Measurements from ENCODE around the gene SFT2D2. TPM values are rescaled to one million over a fixed set of nuclear protein-coding genes. Genes with fewer than 3 reads are reported as not detected.

SFT2D2 gene
- total and polyA plus RNA-seq, 2 of the 8 experiments (the other 6 are each of a cell fraction or from before 2014, with no cell fraction given) = 9.0 to 29.0 TPM

DNA sequence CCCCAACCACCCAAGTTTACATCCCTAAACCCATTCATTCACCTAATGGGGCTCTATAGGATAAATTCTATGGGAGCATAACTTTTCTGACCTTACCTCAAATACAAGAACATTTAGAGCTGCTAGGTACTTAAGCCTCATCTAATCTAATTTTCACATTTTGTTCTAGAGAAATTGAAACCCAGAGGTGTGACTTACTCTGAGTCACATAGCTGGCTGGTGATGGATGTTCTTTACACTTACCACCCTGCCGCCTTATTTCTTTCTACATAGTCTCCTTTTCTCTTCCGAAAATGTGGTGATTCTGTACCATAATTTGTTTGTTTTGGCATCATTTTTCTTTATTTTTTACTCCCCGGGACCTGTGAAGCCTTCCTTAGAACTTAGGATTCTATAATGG, 26.7 kb upstream of the SFT2D2 start:
- Histone ChIP-seq H3K9me3 (ENCODE audit: insufficient read depth in 2 of 2, low read depth in 1 of 2, low read length in 1 of 2) (no peaks in the 10 kb centered on the region), H3K18ac (ENCODE audit: extremely low read depth, low read length) (no peak overlapping the region), H4K8ac (ENCODE audit: extremely low read depth, insufficient read depth, low read length) (no peak overlapping the region), H3K4me3 (ENCODE audit: extremely low read depth in 1 of 4, insufficient read depth in 2 of 4, low read depth in 3 of 4, low read length in 4 of 4) (no peak overlapping the region), H3K9ac (replicated peaks in 1 of 4; ENCODE audit: extremely low read depth in 1 of 4, low read depth in 3 of 4, low read length in 3 of 4) (no peak overlapping the region), H3K79me1 (ENCODE audit: low read depth, low read length) (no peaks in the 10 kb centered on the region), H3K4me1 (replicated peaks in 1 of 4; ENCODE audit: control insufficient read depth in 3 of 4, insufficient read depth in 4 of 4, low read length in 3 of 4) (0 out of 7 replicates have a peak, but pooled peaks cover 0 to 3% (median 0%) of the 10 kb centered on the region in 4 experiments), H2AK5ac (ENCODE audit: low read depth, low read length) (no peak overlapping the region), H4K20me1 (replicated peaks in 1 of 2; ENCODE audit: control insufficient read depth in 1 of 2, insufficient read depth in 2 of 2, low read length in 2 of 2) (no peaks in the 10 kb centered on the region), H2BK20ac (ENCODE audit: low read length) (no peak overlapping the region), H2BK12ac (ENCODE audit: low read depth, low read length) (no peak overlapping the region), H3K27ac (ENCODE audit: low read depth, low read length) (no peak overlapping the region), H3K23me2 (ENCODE audit: low read depth, low read length) (no peaks in the 10 kb centered on the region), H3K23ac (ENCODE audit: insufficient read length) (no peak overlapping the region), H3K4ac (replicated peaks; ENCODE audit: insufficient read length, low read depth, low read length) (no peak overlapping the region), H4K91ac (replicated peaks; ENCODE audit: insufficient read length, low read length) (no peak overlapping the region), H3K56ac (replicated peaks; ENCODE audit: insufficient read length, low read depth, low read length) (no peak overlapping the region), H3K27me3 (replicated peaks in 1 of 4; ENCODE audit: control insufficient read depth in 3 of 4, extremely low read depth in 1 of 4, insufficient read depth in 3 of 4, low read length in 3 of 4) (no peaks in the 10 kb centered on the region), H3K4me2 (ENCODE audit: insufficient read depth in 1 of 2, low read depth in 2 of 2, low read length in 2 of 2) (no peak overlapping the region), H3K79me2 (ENCODE audit: control insufficient read depth in 1 of 2, insufficient read depth in 2 of 2, low read length in 2 of 2) (no peaks in the 10 kb centered on the region), H2BK120ac (replicated peaks; ENCODE audit: low read depth, low read length) (no peak overlapping the region), H3K36me3 (ENCODE audit: control insufficient read depth in 2 of 4, insufficient read depth in 4 of 4, low read length in 3 of 4) (peaks cover 0 to 8% (median 0%) of the 10 kb centered on the region in 4 experiments; a peak in 3 of 8 replicates), H4K5ac (ENCODE audit: insufficient read length, low read depth, low read length) (no peak overlapping the region), H3K14ac (ENCODE audit: insufficient read length) (no peak overlapping the region), H2BK5ac (ENCODE audit: low read depth, low read length) (no peak overlapping the region), H2BK15ac (ENCODE audit: low read length) (no peak overlapping the region), H2AFZ (ENCODE audit: low read length) (no peak overlapping the region)
- no peak for FAIRE-seq
- ChIA-PET CTCF (ENCODE audit: partially characterized antibody) (interaction anchor here (1.1 kb wide), 1 partner anchor 18 kb away, joined by 3 read pairs; no protein-coding TSS in a partner anchor), POLR2A (ENCODE audit: partially characterized antibody) (no interaction called here)
- TF ChIP-seq, protein P1, sequence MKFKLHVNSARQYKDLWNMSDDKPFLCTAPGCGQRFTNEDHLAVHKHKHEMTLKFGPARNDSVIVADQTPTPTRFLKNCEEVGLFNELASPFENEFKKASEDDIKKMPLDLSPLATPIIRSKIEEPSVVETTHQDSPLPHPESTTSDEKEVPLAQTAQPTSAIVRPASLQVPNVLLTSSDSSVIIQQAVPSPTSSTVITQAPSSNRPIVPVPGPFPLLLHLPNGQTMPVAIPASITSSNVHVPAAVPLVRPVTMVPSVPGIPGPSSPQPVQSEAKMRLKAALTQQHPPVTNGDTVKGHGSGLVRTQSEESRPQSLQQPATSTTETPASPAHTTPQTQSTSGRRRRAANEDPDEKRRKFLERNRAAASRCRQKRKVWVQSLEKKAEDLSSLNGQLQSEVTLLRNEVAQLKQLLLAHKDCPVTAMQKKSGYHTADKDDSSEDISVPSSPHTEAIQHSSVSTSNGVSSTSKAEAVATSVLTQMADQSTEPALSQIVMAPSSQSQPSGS (IDR thresholded peaks at IDR 0.05; ENCODE audit: low read length) = no peak
- no peak for TF ChIP-seq CEBPB (IDR thresholded peaks at IDR 0.05; ENCODE audit: low read depth, low read length)
- TF ChIP-seq RFX5 (IDR thresholded peaks at IDR 0.05; ENCODE audit: borderline replicate concordance, low read depth, low read length) = no peak
- no peak for TF ChIP-seq JUN (IDR thresholded peaks at IDR 0.05; ENCODE audit: low read depth, low read length)
- no peak for TF ChIP-seq SRF (IDR thresholded peaks at IDR 0.05; ENCODE audit: low read depth, low read length)
- no peak for TF ChIP-seq TAF7 (optimal IDR thresholded peaks at IDR 0.05; ENCODE audit: borderline replicate concordance, low read depth, low read length)
- no peak for TF ChIP-seq PHF8 (conservative IDR thresholded peaks at IDR 0.05; ENCODE audit: low read depth, low read length)
- WGBS, 2 experiments (ENCODE audit: extremely low coverage in 1 of 2, insufficient coverage in 1 of 2, insufficient read length in 1 of 2, insufficient replicate concordance in 2 of 2, low coverage in 1 of 2, low lambda C conversion rate in 2 of 2, missing lambda C conversion rate in 1 of 2) = 57% methylated on average over 3 of the region's 3 CpGs; no CpG with 5 or more reads in 1 of the 2 experiments
- no peak for DNase-seq (ENCODE audit: low read depth in 1 of 2, low spot score in 2 of 2)

All from H1 (cell line).